Retinal pigment epithelial cell (primary cell): ENCODE results near the gene DNAJC12.

Experiments
- DNase-seq: peaks from one replicate; pipeline ENCODE4 v3.0.0-alpha.2; 2010; ENCODE audit warnings: low read depth
- H3K4me3 ChIP-seq: 2 replicates; pipeline ENCODE4 v1.5.1; 2011; ENCODE audit warnings: mild to moderate bottlenecking, low read length, control low read depth, moderate library complexity
- TF ChIP-seq, protein P1 (sequence below): conservative IDR thresholded peaks from 2 replicates; pipeline ENCODE4 v1.5.1; 2011; ENCODE audit warnings: low read depth, low read length, control low read depth, inconsistent platforms

Gene DNAJC12

GRCh38 chr10:67775279-67775678, 62.7 kb downstream of the DNAJC12 start:
- H3K4me3 ChIP-seq, result no peak overlapping the region
- TF ChIP-seq, protein P1, sequence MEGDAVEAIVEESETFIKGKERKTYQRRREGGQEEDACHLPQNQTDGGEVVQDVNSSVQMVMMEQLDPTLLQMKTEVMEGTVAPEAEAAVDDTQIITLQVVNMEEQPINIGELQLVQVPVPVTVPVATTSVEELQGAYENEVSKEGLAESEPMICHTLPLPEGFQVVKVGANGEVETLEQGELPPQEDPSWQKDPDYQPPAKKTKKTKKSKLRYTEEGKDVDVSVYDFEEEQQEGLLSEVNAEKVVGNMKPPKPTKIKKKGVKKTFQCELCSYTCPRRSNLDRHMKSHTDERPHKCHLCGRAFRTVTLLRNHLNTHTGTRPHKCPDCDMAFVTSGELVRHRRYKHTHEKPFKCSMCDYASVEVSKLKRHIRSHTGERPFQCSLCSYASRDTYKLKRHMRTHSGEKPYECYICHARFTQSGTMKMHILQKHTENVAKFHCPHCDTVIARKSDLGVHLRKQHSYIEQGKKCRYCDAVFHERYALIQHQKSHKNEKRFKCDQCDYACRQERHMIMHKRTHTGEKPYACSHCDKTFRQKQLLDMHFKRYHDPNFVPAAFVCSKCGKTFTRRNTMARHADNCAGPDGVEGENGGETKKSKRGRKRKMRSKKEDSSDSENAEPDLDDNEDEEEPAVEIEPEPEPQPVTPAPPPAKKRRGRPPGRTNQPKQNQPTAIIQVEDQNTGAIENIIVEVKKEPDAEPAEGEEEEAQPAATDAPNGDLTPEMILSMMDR, result no peak
- DNase-seq, result no peak

- H3K4me3 ChIP-seq, result no peak overlapping the region
- no peak for DNase-seq
- TF ChIP-seq, protein P1, result no peak
These were observed 65.0 kb downstream of the DNAJC12 start for GRCh38 chr10:67772894-67773511.

GRCh38 chr10:67772151-67772550, 65.8 kb downstream of the DNAJC12 start:
- DNase-seq, result no peak
- TF ChIP-seq, protein P1, result no peak
- H3K4me3 ChIP-seq, result no peak overlapping the region

- no peak for DNase-seq
- H3K4me3 ChIP-seq, result no peak overlapping the region
- TF ChIP-seq, protein P1, result no peak
These were observed 66.8 kb downstream of the DNAJC12 start for GRCh38 chr10:67771200-67771599.

DNA sequence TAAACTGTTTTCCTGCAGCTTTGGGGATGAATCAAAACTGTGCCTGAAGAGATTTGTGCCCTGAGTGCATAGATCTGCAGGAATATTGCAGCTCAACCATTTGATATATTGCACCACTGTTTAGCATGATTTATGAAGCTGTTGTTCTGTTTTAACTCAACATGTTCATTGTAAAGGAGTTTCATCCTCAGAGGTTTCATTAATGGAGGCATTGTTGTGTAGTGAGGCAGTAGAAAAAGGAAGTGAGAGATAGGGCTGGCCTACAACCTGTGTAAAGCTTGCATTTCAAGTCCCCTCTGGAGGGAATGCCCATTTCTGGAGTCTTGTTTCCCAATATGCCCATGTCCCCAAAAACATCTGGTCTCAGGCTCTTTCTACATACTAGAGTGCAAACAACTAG, 67.5 kb downstream of the DNAJC12 start:
- DNase-seq, result no peak
- TF ChIP-seq, protein P1, result no peak
- no peak overlapping the region for H3K4me3 ChIP-seq

DNA sequence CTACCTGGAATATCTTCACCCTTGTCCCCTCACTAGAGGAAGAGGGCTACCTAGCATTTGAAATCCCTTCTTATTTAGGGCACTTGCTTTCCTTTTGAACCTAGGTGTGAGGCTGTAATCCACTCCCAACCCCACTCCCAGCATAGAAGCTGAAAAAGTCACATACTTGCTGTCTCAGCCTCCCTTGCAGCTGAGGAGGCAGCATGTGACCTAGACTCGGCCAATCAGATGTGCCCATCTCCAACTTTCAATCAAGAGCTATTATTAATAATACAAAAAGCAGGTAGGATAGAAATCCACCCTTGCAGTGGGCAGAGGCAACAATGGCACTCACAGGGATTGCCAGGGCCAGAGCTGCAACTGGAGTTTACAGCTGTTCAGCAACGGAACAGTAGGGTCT, 70.7 kb downstream of the DNAJC12 start:
- no peak overlapping the region for H3K4me3 ChIP-seq
- TF ChIP-seq, protein P1, result no peak
- no peak for DNase-seq

- peak; percentile 66 for DNase-seq
- TF ChIP-seq, protein P1, result no peak
- peak overlapping the region; percentile 77 for H3K4me3 ChIP-seq
These were observed 73.8 kb downstream of the DNAJC12 start for GRCh38 chr10:67764012-67764822.
